GM12878 (cell line): Measurements from ENCODE around the gene UTP4. TPM values are rescaled to one million over a fixed set of nuclear protein-coding genes. Genes with fewer than 3 reads are reported as not detected.

Experiments used
- ATAC-seq: fragments of 200-7000 bp; cut with Tn5 transposase; 3 replicates; pipeline ENCODE4 v1.9.1; 2020; ENCODE audit warnings: mild to moderate bottlenecking, moderate library complexity
- BruUV-seq: library from RNA; stranded (reverse); fragments of 400-500 nt; replicated peaks from 2 replicates; lab custom pipeline; 2021; lab: Mats Ljungman, UMichigan
- CTCF ChIA-PET: fragments of 300-600 bp; sonication (Branson Sonifier 250); formaldehyde crosslinking; extraction: SDS; loops from one replicate; lab custom pipeline; 2021; ENCODE audit warnings: inconsistent platforms; lab: Yijun Ruan, JAX
- POLR2A ChIA-PET: fragments of 350-600 bp; formaldehyde crosslinking; extraction: SDS; loops from one replicate; lab custom pipeline; 2021; ENCODE audit warnings: inconsistent platforms; lab: Charles Lee
- RAD21 ChIA-PET: fragments of 300-600 bp; sonication (Branson Sonifier 250); formaldehyde crosslinking; loops from one replicate; lab custom pipeline; 2023; ENCODE audit warnings: antibody characterized with exemption; ENCODE audit not compliant: unreplicated experiment; lab: Charles Lee
- SMC1A ChIA-PET: fragments of 300-600 bp; sonication (Branson Sonifier 250); formaldehyde crosslinking; loops from one replicate; lab custom pipeline; 2023; ENCODE audit not compliant: unreplicated experiment, uncharacterized antibody; lab: Charles Lee
- DNase-seq: peaks from one replicate; pipeline ENCODE4 v3.0.0-alpha.2; 2011; ENCODE audit warnings: low read depth, low spot score
- FAIRE-seq: peaks from 3 replicates; lab custom pipeline; 2011; peaks lifted over from hg19 to GRCh38; lab: Jason Lieb, UNC
- H2AFZ ChIP-seq: 2 replicates; pipeline ENCODE4 v1.6.0; 2011; ENCODE audit warnings: low read depth, low read length, control low read depth; ENCODE audit not compliant: control insufficient read depth
- H3K27ac ChIP-seq: 2 replicates; pipeline ENCODE4 v1.5.1; 2011; ENCODE audit warnings: control low read depth; ENCODE audit not compliant: control insufficient read depth, insufficient read depth
- H3K27me3 ChIP-seq, 2 experiments: replicated peaks in 1 of 2; 2 replicates each; pipeline versions ENCODE4 v1.6.0 to v1.6.1; 2011; ENCODE audit warnings: low read length in 1 of 2; ENCODE audit not compliant: control insufficient read depth in 2 of 2, insufficient read depth in 2 of 2
- H3K36me3 ChIP-seq, 2 experiments: 2 replicates each; pipeline ENCODE4 v1.5.1; 2011; ENCODE audit warnings: low read length in 1 of 2; ENCODE audit not compliant: control insufficient read depth in 2 of 2, insufficient read depth in 2 of 2
- H3K4me1 ChIP-seq: 2 replicates; pipeline ENCODE4 v1.6.1; 2011; ENCODE audit warnings: mild to moderate bottlenecking, low read length, moderate library complexity, mixed read lengths; ENCODE audit not compliant: control insufficient read depth, insufficient read depth
- H3K4me2 ChIP-seq: 2 replicates; pipeline ENCODE4 v1.6.0; 2011; ENCODE audit warnings: control low read depth; ENCODE audit not compliant: control insufficient read depth, insufficient read depth
- H3K4me3 ChIP-seq: fragments of 200-600 bp; sonication (generic); 2 replicates; pipeline ENCODE4 v1.5.1; 2016
- H3K79me2 ChIP-seq: 2 replicates; pipeline ENCODE4 v1.6.0; 2011; ENCODE audit warnings: low read length; ENCODE audit not compliant: control insufficient read depth, insufficient read depth
- H3K9ac ChIP-seq: 2 replicates; pipeline ENCODE4 v1.8.0; 2011; ENCODE audit warnings: low read length, control low read depth, mixed read lengths; ENCODE audit not compliant: control insufficient read depth, insufficient read depth
- H3K9me3 ChIP-seq: replicated peaks from 3 replicates; pipeline ENCODE4 v1.5.1; 2011; ENCODE audit warnings: mild to moderate bottlenecking, low read length; ENCODE audit not compliant: control insufficient read depth, insufficient read depth
- H4K20me1 ChIP-seq: 2 replicates; pipeline ENCODE4 v1.6.0; 2011; ENCODE audit not compliant: control insufficient read depth, insufficient read depth
- BACH1 ChIP-seq: fragments of 450-650 bp; IDR thresholded peaks from 2 replicates; pipeline ENCODE4 v1.6.1; 2017; ENCODE audit warnings: mild to moderate bottlenecking, borderline replicate concordance
- CBFB ChIP-seq: IDR thresholded peaks from 2 replicates; pipeline ENCODE4 v1.6.1; 2016; ENCODE audit warnings: antibody characterized with exemption, low read depth
- IKZF2 ChIP-seq, 2 experiments: fragments of 450-650 bp; IDR thresholded peaks; 2 replicates each; pipeline ENCODE4 v1.6.1; 2017; ENCODE audit warnings: mild to moderate bottlenecking in 2 of 2, moderate library complexity in 2 of 2
- MTA3 ChIP-seq: IDR thresholded peaks from 2 replicates; pipeline ENCODE4 v1.6.1; 2012; ENCODE audit warnings: low read length, inconsistent platforms, borderline replicate concordance
- MYC ChIP-seq: IDR thresholded peaks from 2 replicates; pipeline ENCODE4 v1.6.1; 2011; ENCODE audit warnings: mild to moderate bottlenecking, low read length, moderate library complexity, inconsistent platforms; ENCODE audit not compliant: insufficient read depth, insufficient replicate concordance, insufficient read length, severe bottlenecking
- NKRF ChIP-seq: fragments of 450-650 bp; conservative IDR thresholded peaks from 2 replicates; pipeline ENCODE4 v1.6.1; 2017; ENCODE audit warnings: mild to moderate bottlenecking, moderate library complexity
- NR2F1 ChIP-seq: fragments of 450-650 bp; conservative IDR thresholded peaks from 2 replicates; pipeline ENCODE4 v1.6.1; 2017; ENCODE audit warnings: mild to moderate bottlenecking
- PKNOX1 ChIP-seq: fragments of 450-650 bp; IDR thresholded peaks from 2 replicates; pipeline ENCODE4 v1.6.1; 2016; ENCODE audit warnings: mild to moderate bottlenecking
- SREBF1 ChIP-seq: IDR thresholded peaks from 2 replicates; pipeline ENCODE4 v1.6.1; 2012; ENCODE audit warnings: mild to moderate bottlenecking, low read length
- STAT1 ChIP-seq: fragments of 450-650 bp; conservative IDR thresholded peaks from 2 replicates; pipeline ENCODE4 v1.6.1; 2014; ENCODE audit warnings: antibody characterized with exemption, mild to moderate bottlenecking
- WRNIP1 ChIP-seq: IDR thresholded peaks from 2 replicates; pipeline ENCODE4 v1.6.1; 2011; ENCODE audit warnings: low read depth, low read length, improper control_type of control experiment, borderline replicate concordance
- ZSCAN29 ChIP-seq: fragments of 450-650 bp; IDR thresholded peaks from 2 replicates; pipeline ENCODE4 v1.6.1; 2017; ENCODE audit warnings: mild to moderate bottlenecking, moderate library complexity
- WGBS: methylation state at CpG from one replicate; pipeline ENCODE4 v1.1.6; 2016; ENCODE audit warnings: low lambda C conversion rate; ENCODE audit not compliant: insufficient replicate concordance, insufficient coverage; ENCODE audit errors: missing lambda C conversion rate; 5-methylcytosine and 5-hydroxymethylcytosine counted together
- in situ Hi-C: fragments of 300-500 bp; cut with MboI; formaldehyde crosslinking; loops from 9 replicates; pipeline ENCODE4 v1.14.3; 2018; ENCODE audit warnings: mixed read lengths
- intact Hi-C: fragments of 100-400 bp; cut with micrococcal nuclease; formaldehyde crosslinking; loops from one replicate; pipeline ENCODE4 v1.14.2; 2022; ENCODE audit not compliant: unreplicated experiment
- polyA plus RNA-seq, 11 experiments: library from polyadenylated mRNA; depleted of rRNA in 4 of 11; unstranded in 6 of 11; stranded (reverse) in 5 of 11; fragments of >200 nt; fragmentation: Nextera tagmentation in 4 of 11; fragmentation: Illumina TruSeq in 1 of 11; extraction: Ambion mirVana in 4 of 11; extraction: Trizol in 1 of 11; gene quantifications; 1 replicate in 1 of 11; 2 replicates in 10 of 11; pipeline versions ENCODE4 v1.2.1 to v1.2.3, GENCODE V29; 2011 to 2016; ENCODE audit warnings: inconsistent platforms in 2 of 11, missing spikeins in 2 of 11, low read depth in 1 of 11
- total RNA-seq, 4 experiments: library from RNA; depleted of rRNA in 3 of 4; stranded (reverse); fragments of >200 nt in 3 of 4; fragmentation: Illumina TruSeq in 1 of 4; extraction: Trizol in 1 of 4; gene quantifications; 2 replicates each; pipeline versions ENCODE4 v1.2.1 to v1.2.3, GENCODE V29; 2013 to 2021

UTP4 gene
- total and polyA plus RNA-seq, 10 of the 15 experiments (the other 5 are each of a cell fraction or from before 2014, with no cell fraction given) = 32.5 to 131 (median 84.0) TPM

GRCh38 chr16:69111216-69111875, 21.1 kb upstream of the UTP4 start:
- ATAC-seq (no peak), DNase-seq (no peak), FAIRE-seq (no peak)
- ChIA-PET CTCF (interaction anchor here (0.6 to 4.0 kb wide), 12 partner anchors 11 to 295 kb away, joined by 3 to 38 read pairs (median 4); partner anchors contain the start of genes CHTF8 and UTP4), SMC1A (interaction anchor here (0.7 to 4.3 kb wide), 3 partner anchors 12 to 693 kb away, joined by 3 to 20 read pairs (median 3); no protein-coding TSS in a partner anchor), POLR2A (interaction anchor here (0.6 kb wide), 2 partner anchors 24 to 166 kb away, joined by 3 read pairs; no protein-coding TSS in a partner anchor)
- no peaks in the 10 kb centered on the region for H4K20me1 ChIP-seq
- no TSS peak for BruUV-seq
- 88% methylated on average over 6 of the region's 6 CpGs for WGBS
- no peak overlapping the region for H3K4me2 ChIP-seq
- no peak overlapping the region for H2AFZ ChIP-seq
- intact Hi-C loops = no loop called here
- H3K4me3 ChIP-seq = no peak overlapping the region
- H3K9me3 ChIP-seq = no peaks in the 10 kb centered on the region
- peaks cover 1 to 3% of the 10 kb centered on the region in 2 experiments; a peak in 1 of 4 replicates for H3K27me3 ChIP-seq
- H3K4me1 ChIP-seq = peaks cover 6% of the 10 kb centered on the region
- no peaks in the 10 kb centered on the region for H3K79me2 ChIP-seq
- H3K27ac ChIP-seq = no peak overlapping the region
- in situ Hi-C loops = no loop called here
- H3K36me3 ChIP-seq = no peaks in the 10 kb centered on the region; a peak in 2 of 4 replicates
- TF ChIP-seq ZSCAN29 (no peak), SREBF1 (no peak), MTA3 (no peak), NKRF (no peak), CBFB (no peak), NR2F1 (no peak), MYC (no peak), BACH1 (no peak), IKZF2 (IDR thresholded peaks at IDR 0.05) (no peak), WRNIP1 (no peak), PKNOX1 (no peak), STAT1 (no peak)
- TF ChIP-seq, all 136 proteins: peak for 0
- RAD21 ChIA-PET = interaction anchor here (0.6 to 1.0 kb wide), 2 partner anchors 264 to 496 kb away, joined by 3 read pairs; no protein-coding TSS in a partner anchor
- H3K9ac ChIP-seq = no peak overlapping the region
